Body of pancreas (tissue), 4 donors: ENCODE data around the gene NDRG3. TPM values are rescaled to one million over a fixed set of nuclear protein-coding genes. Genes with fewer than 3 reads are reported as not detected.

Experiments
- ATAC-seq: fragments of 150-250 bp; one replicate; pipeline ENCODE4 v1.9.1; 2016
- DNase-seq, 4 donors: peaks; one replicate each; pipeline ENCODE4 v3.0.0-alpha.2; 2019
- H3K27ac ChIP-seq, 4 donors: fragments of 200-600 bp; sonication (generic); 1 replicate in 3 of 4; 2 replicates in 1 of 4; pipeline versions ENCODE4 v1.5.1 to v1.6.1; 2016 to 2019; ENCODE audit warnings: mild to moderate bottlenecking in 1 of 4, mixed read lengths in 1 of 4, moderate library complexity in 1 of 4
- H3K27me3 ChIP-seq, 2 donors: fragments of 200-600 bp; sonication (generic); one replicate each; pipeline ENCODE4 v1.6.0; 2016; ENCODE audit warnings: mild to moderate bottlenecking in 1 of 2
- H3K36me3 ChIP-seq, 2 donors: fragments of 200-600 bp; sonication (generic); replicated peaks in 1 of 2; 2 replicates each; pipeline ENCODE4 v1.5.1; 2016; ENCODE audit warnings: low read depth in 2 of 2; ENCODE audit not compliant: insufficient read depth in 1 of 2
- H3K4me1 ChIP-seq: fragments of 200-600 bp; sonication (generic); one replicate; pipeline ENCODE4 v1.6.0; 2016
- H3K4me3 ChIP-seq, 2 donors: fragments of 200-600 bp; sonication (generic); 1 replicate in 1 of 2; 2 replicates in 1 of 2; pipeline ENCODE4 v1.5.1; 2016 to 2019
- H3K9me3 ChIP-seq, 3 donors: fragments of 200-600 bp; sonication (generic); 1 replicate in 2 of 3; 2 replicates in 1 of 3; pipeline ENCODE4 v1.5.1; 2016
- CTCF ChIP-seq, 7 experiments: fragments of 450-650 bp in 4 of 7; fragments of 200-600 bp in 3 of 7; sonication (generic) in 3 of 7; IDR thresholded peaks; one replicate each; pipeline ENCODE4 v1.5.1; 2016 to 2019; ENCODE audit warnings: antibody characterized with exemption in 7 of 7
- POLR2A ChIP-seq, 3 donors: fragments of 450-650 bp; IDR thresholded peaks; one replicate each; pipeline ENCODE4 v1.6.1; 2016; ENCODE audit warnings: antibody characterized with exemption in 3 of 3, mild to moderate bottlenecking in 2 of 3
- WGBS, 2 donors: methylation state at CpG; one replicate each; pipeline ENCODE4 v1.1.5; 2017; 5-methylcytosine and 5-hydroxymethylcytosine counted together
- intact Hi-C: fragments of 100-400 bp; cut with DNase I; formaldehyde crosslinking; loops from one replicate; pipeline ENCODE4 v1.15.1; 2023
- total RNA-seq, 2 donors: library from RNA; depleted of rRNA; stranded (reverse); fragments of >200 nt; gene quantifications; one replicate each; pipeline ENCODE4 v1.1.0, GENCODE V29; 2016

Gene NDRG3
- total RNA-seq, 2 donors from 2014 or later = 9.2 to 11.9 TPM

- WGBS, 2 donors = 85 to 92% methylated on average over 5 of the region's 5 CpGs
These were observed 46.0 kb upstream of the NDRG3 start for GRCh38 chr20:36791862-36792261.

GRCh38 chr20:36786663-36787062 is 40.8 kb upstream of the NDRG3 start:
- no peak for ATAC-seq

More at GRCh38 chr20:36791862-36792261, 46.0 kb upstream of the NDRG3 start:
- no peak overlapping the region for H3K4me3 ChIP-seq
- ATAC-seq (no peak), DNase-seq (no peak)
- peaks cover 0 to 13% of the 10 kb centered on the region in 2 donors for H3K36me3 ChIP-seq
- intact Hi-C loops = no loop called here
- no peak for TF ChIP-seq CTCF (IDR thresholded peaks at IDR 0.05)
- no peak for TF ChIP-seq POLR2A (IDR thresholded peaks at IDR 0.05)
- no peak overlapping the region for H3K27ac ChIP-seq
- H3K4me1 ChIP-seq = no peaks in the 10 kb centered on the region
- H3K27me3 ChIP-seq = no peaks in the 10 kb centered on the region
- H3K9me3 ChIP-seq = no peaks in the 10 kb centered on the region

GRCh38 chr20:36786246-36786645 is 40.4 kb upstream of the NDRG3 start:
- intact Hi-C loops = no loop called here
- Histone ChIP-seq H3K27ac (no peak overlapping the region), H3K27me3 (no peaks in the 10 kb centered on the region), H3K4me3 (no peak overlapping the region), H3K36me3 (no peaks in the 10 kb centered on the region), H3K4me1 (no peaks in the 10 kb centered on the region), H3K9me3 (no peaks in the 10 kb centered on the region)
- WGBS, 2 donors = 87 to 92% methylated on average over 10 to 12 of the region's 13 CpGs
- TF ChIP-seq CTCF (IDR thresholded peaks at IDR 0.05) (no peak), POLR2A (IDR thresholded peaks at IDR 0.05) (no peak)
- ATAC-seq (no peak), DNase-seq (no peak)

More at GRCh38 chr20:36786663-36787062, 40.8 kb upstream of the NDRG3 start:
- H3K9me3 ChIP-seq = no peaks in the 10 kb centered on the region
- H3K36me3 ChIP-seq = no peaks in the 10 kb centered on the region
- no peak overlapping the region for H3K4me3 ChIP-seq
- intact Hi-C loops = no loop called here
- 81 to 86% methylated on average over 5 of the region's 5 CpGs for WGBS, 2 donors
- no peaks in the 10 kb centered on the region for H3K27me3 ChIP-seq
- TF ChIP-seq CTCF (IDR thresholded peaks at IDR 0.05) = no peak
- TF ChIP-seq POLR2A (IDR thresholded peaks at IDR 0.05) = no peak
- H3K27ac ChIP-seq = no peak overlapping the region
- no peaks in the 10 kb centered on the region for H3K4me1 ChIP-seq
- no peak for DNase-seq

- TF ChIP-seq POLR2A (IDR thresholded peaks at IDR 0.05) (no peak), CTCF (IDR thresholded peaks at IDR 0.05) (no peak)
- WGBS, 2 donors = 73 to 79% methylated on average over 2 of the region's 2 CpGs
- ATAC-seq (no peak), DNase-seq (no peak)
- H3K4me3 ChIP-seq = no peak overlapping the region
- no peak overlapping the region for H3K27ac ChIP-seq
- no peaks in the 10 kb centered on the region for H3K9me3 ChIP-seq
- intact Hi-C loops = no loop called here
- H3K4me1 ChIP-seq = no peaks in the 10 kb centered on the region
- H3K27me3 ChIP-seq = no peaks in the 10 kb centered on the region
- no peaks in the 10 kb centered on the region for H3K36me3 ChIP-seq
These were observed 39.4 kb upstream of the NDRG3 start for GRCh38 chr20:36785308-36785707.

- Histone ChIP-seq H3K4me3 (no peak overlapping the region), H3K9me3 (no peaks in the 10 kb centered on the region), H3K4me1 (no peaks in the 10 kb centered on the region), H3K27me3 (no peaks in the 10 kb centered on the region), H3K27ac (no peak overlapping the region), H3K36me3 (no peaks in the 10 kb centered on the region)
- intact Hi-C loops = no loop called here
- WGBS, 2 donors = 81 to 83% methylated on average over 9 of the region's 9 CpGs
- TF ChIP-seq CTCF (IDR thresholded peaks at IDR 0.05) (no peak), POLR2A (IDR thresholded peaks at IDR 0.05) (no peak)
- ATAC-seq = no peak
- DNase-seq = no peak
These were observed 39.0 kb upstream of the NDRG3 start for GRCh38 chr20:36784900-36785299.
